Gastrocnemius medialis (tissue), 4 donors: ENCODE measurements around the gene ATG5. TPM values are rescaled to one million over a fixed set of nuclear protein-coding genes. Genes with fewer than 3 reads are reported as not detected.

Experiments
- ATAC-seq, 2 donors: fragments of 150-250 bp; one replicate each; pipeline ENCODE4 v1.9.1; 2016
- DNase-seq, 2 donors: peaks; one replicate each; pipeline ENCODE4 v3.0.0-alpha.2; 2019
- H3K27ac ChIP-seq, 4 donors: fragments of 200-600 bp; sonication (generic); 1 replicate in 1 of 4; 2 replicates in 3 of 4; pipeline ENCODE4 v1.5.1; 2016 to 2018; ENCODE audit warnings: mild to moderate bottlenecking in 2 of 4, moderate library complexity in 1 of 4
- H3K27me3 ChIP-seq, 3 donors: fragments of 200-600 bp; sonication (generic) in 2 of 3; 1 replicate in 1 of 3; 2 replicates in 2 of 3; pipeline versions ENCODE4 v1.5.1 to v1.6.0; 2016 to 2019; ENCODE audit warnings: mild to moderate bottlenecking in 1 of 3, moderate library complexity in 1 of 3
- H3K36me3 ChIP-seq, 2 donors: fragments of 200-600 bp; sonication (generic) in 1 of 2; one replicate each; pipeline ENCODE4 v1.5.1; 2017 to 2018
- H3K4me1 ChIP-seq, 2 donors: fragments of 200-600 bp; sonication (generic) in 1 of 2; one replicate each; pipeline ENCODE4 v1.5.1; 2016 to 2017; ENCODE audit warnings: mild to moderate bottlenecking in 2 of 2
- H3K4me3 ChIP-seq, 4 donors: fragments of 200-600 bp; sonication (generic) in 3 of 4; 1 replicate in 1 of 4; 2 replicates in 3 of 4; pipeline ENCODE4 v1.5.1; 2016 to 2019; ENCODE audit warnings: mild to moderate bottlenecking in 2 of 4
- H3K9me3 ChIP-seq, 3 donors: fragments of 200-600 bp; sonication (generic) in 2 of 3; 1 replicate in 1 of 3; 2 replicates in 2 of 3; pipeline ENCODE4 v1.5.1; 2016 to 2019
- POLR2A ChIP-seq, 2 donors: fragments of 450-650 bp; IDR thresholded peaks; one replicate each; pipeline ENCODE4 v1.6.1; 2017; ENCODE audit warnings: antibody characterized with exemption in 2 of 2, mild to moderate bottlenecking in 2 of 2, moderate library complexity in 2 of 2
- in situ Hi-C, 4 donors: fragments of 200-750 bp; cut with MboI; loops; one replicate each; pipeline versions ENCODE4 v1.15.0 to v1.8.0; 2017; ENCODE audit warnings: low sequenced_read_pairs in 4 of 4
- intact Hi-C: fragments of 100-400 bp; cut with DNase I; formaldehyde crosslinking; loops from one replicate; pipeline ENCODE4 v1.15.1; 2023; ENCODE audit warnings: low total_unique reads
- total RNA-seq, 4 donors: library from RNA; depleted of rRNA; stranded (reverse); fragments of >200 nt; gene quantifications; one replicate each; pipeline versions ENCODE4 v1.1.0 to v1.2.3, GENCODE V29; 2016
- TF ChIP-seq, protein P1 (sequence below), 5 experiments: fragments of 450-650 bp in 3 of 5; fragments of 200-600 bp in 2 of 5; sonication (generic) in 2 of 5; IDR thresholded peaks in 4 of 5; conservative IDR thresholded peaks in 1 of 5; 1 replicate in 4 of 5; 2 replicates in 1 of 5; pipeline ENCODE4 v1.5.1; 2016 to 2019; ENCODE audit warnings: antibody characterized with exemption in 5 of 5, mild to moderate bottlenecking in 3 of 5, moderate library complexity in 3 of 5

ATG5 gene
- total RNA-seq, 4 donors from 2014 or later = 18.9 to 22.3 (median 20.1) TPM

DNA sequence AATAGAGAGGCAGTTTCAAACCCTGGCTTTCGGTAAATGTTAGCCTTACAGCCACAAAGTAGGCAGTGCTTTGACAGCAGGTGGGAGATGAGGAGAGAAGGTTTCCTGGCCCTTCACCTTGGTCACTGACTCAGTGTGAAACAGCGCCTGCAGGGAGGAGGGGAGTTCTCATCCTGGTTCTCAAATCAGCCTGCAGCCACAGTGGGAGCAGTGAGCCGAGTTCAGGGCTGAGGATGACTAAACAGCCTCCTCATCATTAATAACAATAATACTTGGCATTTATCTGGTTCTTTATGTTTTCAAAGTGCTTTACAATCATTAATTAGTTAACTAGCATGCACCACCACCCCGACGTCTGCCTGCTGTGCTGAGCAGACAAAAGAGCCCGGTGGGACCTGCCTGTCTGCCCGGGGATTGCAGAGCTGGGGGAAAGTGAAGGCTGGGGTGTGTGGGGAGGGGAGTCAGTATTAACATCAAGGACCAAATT, 179.8 kb downstream of the ATG5 start:
- DNase-seq = no peak
- in situ Hi-C loops (no loop called here), intact Hi-C loops (no loop called here)
- no peak overlapping the region for H3K27ac ChIP-seq
- TF ChIP-seq POLR2A (IDR thresholded peaks at IDR 0.05) = no peak
- TF ChIP-seq, protein P1, sequence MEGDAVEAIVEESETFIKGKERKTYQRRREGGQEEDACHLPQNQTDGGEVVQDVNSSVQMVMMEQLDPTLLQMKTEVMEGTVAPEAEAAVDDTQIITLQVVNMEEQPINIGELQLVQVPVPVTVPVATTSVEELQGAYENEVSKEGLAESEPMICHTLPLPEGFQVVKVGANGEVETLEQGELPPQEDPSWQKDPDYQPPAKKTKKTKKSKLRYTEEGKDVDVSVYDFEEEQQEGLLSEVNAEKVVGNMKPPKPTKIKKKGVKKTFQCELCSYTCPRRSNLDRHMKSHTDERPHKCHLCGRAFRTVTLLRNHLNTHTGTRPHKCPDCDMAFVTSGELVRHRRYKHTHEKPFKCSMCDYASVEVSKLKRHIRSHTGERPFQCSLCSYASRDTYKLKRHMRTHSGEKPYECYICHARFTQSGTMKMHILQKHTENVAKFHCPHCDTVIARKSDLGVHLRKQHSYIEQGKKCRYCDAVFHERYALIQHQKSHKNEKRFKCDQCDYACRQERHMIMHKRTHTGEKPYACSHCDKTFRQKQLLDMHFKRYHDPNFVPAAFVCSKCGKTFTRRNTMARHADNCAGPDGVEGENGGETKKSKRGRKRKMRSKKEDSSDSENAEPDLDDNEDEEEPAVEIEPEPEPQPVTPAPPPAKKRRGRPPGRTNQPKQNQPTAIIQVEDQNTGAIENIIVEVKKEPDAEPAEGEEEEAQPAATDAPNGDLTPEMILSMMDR (IDR thresholded peaks at IDR 0.05 in 4 of 5, conservative IDR thresholded peaks at IDR 0.05 in 1 of 5) = no peak
- H3K4me3 ChIP-seq = no peak overlapping the region
- no peaks in the 10 kb centered on the region for H3K9me3 ChIP-seq
- peaks cover 0 to 11% of the 10 kb centered on the region in 2 donors for H3K4me1 ChIP-seq
- ATAC-seq = no peak
- H3K36me3 ChIP-seq = no peaks in the 10 kb centered on the region
- H3K27me3 ChIP-seq = no peaks in the 10 kb centered on the region

DNA sequence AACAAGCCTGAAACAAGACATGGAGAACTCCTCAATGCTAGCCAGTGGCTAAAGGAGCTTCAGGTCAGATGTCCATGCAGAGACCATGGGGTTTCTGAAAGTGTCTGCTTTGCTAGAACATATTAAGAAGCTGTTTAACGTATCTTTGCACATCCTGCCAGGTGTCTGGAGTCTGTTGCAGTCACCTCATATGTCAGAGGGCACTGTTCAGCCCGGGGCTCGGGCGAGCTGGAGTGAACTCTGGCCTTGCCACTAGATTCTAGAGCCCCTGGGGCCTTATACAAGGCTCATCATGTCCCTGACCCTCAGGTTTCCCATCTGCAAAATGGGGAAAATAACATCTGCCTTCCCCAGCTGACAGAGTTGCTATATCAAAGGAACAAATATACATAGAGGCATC, 180.4 kb downstream of the ATG5 start:
- ATAC-seq (no peak), DNase-seq (no peak)
- H3K4me3 ChIP-seq = no peak overlapping the region
- intact Hi-C loops = no loop called here
- no peaks in the 10 kb centered on the region for H3K36me3 ChIP-seq
- H3K27ac ChIP-seq = no peak overlapping the region
- peaks cover 0 to 11% of the 10 kb centered on the region in 2 donors for H3K4me1 ChIP-seq
- H3K27me3 ChIP-seq = no peaks in the 10 kb centered on the region
- no peak for TF ChIP-seq POLR2A (IDR thresholded peaks at IDR 0.05)
- TF ChIP-seq, protein P1 (IDR thresholded peaks at IDR 0.05 in 4 of 5, conservative IDR thresholded peaks at IDR 0.05 in 1 of 5) = no peak
- in situ Hi-C loops = no loop called here
- H3K9me3 ChIP-seq = no peaks in the 10 kb centered on the region

DNA sequence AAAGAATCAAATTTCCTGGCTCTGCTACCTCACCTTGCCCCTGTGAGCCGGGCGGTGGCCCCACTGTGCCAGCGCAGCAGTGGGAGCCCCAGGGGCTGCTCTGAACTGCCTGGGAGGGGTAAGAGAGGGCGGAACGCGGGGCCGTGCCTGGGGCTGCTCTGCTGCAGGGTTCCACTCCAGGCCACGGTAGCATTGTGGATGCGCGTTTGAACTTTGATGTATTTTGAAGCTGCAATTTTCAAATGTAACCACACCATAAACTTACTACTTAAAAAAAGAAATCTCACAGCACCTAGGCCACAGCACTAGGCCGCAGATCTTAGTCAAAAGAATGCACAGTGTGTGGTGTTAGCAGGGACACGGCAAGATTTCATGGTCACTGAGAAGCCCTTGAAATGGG, 181.9 kb downstream of the ATG5 start:
- intact Hi-C loops = no loop called here
- no peaks in the 10 kb centered on the region for H3K9me3 ChIP-seq
- in situ Hi-C loops = no loop called here
- DNase-seq (no peak), ATAC-seq (no peak)
- peaks cover 0 to 11% of the 10 kb centered on the region in 2 donors for H3K4me1 ChIP-seq
- H3K36me3 ChIP-seq = no peaks in the 10 kb centered on the region
- H3K27me3 ChIP-seq = no peaks in the 10 kb centered on the region
- no peak overlapping the region for H3K4me3 ChIP-seq
- TF ChIP-seq, protein P1 (IDR thresholded peaks at IDR 0.05 in 4 of 5, conservative IDR thresholded peaks at IDR 0.05 in 1 of 5) = no peak
- no peak overlapping the region for H3K27ac ChIP-seq

DNA sequence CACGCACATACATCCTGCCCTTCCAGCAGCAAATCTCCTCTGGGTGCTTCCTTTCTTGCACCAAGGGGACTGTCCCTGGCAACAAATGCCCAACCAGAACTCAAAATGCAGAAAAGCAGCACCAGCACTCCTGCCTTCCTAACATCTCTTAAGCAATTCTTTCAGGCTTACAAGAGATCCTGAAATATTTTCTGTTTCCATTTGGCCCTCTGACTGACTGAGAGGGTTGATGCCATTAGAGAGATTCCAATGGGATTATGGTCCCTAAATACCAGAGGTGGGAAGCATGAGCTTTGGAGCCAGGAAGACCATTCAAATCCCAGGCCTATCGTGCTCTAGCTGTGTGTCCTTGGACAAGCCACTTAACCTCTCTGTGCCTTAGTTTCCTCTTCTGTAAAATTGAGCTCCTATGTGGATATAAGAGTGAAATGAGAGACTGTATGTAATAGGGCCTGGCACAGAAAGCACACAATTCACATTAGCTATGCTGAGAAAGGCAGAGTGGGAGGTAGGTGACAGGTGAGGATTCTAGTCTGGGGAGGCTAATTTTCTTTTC, 182.6 kb downstream of the ATG5 start:
- ATAC-seq = no peak
- in situ Hi-C loops = no loop called here
- no peak overlapping the region for H3K4me3 ChIP-seq
- TF ChIP-seq POLR2A (IDR thresholded peaks at IDR 0.05) = no peak
- TF ChIP-seq, protein P1 (IDR thresholded peaks at IDR 0.05 in 4 of 5, conservative IDR thresholded peaks at IDR 0.05 in 1 of 5) = no peak
- intact Hi-C loops = no loop called here
- no peaks in the 10 kb centered on the region for H3K36me3 ChIP-seq
- no peak overlapping the region for H3K27ac ChIP-seq
- no peaks in the 10 kb centered on the region for H3K27me3 ChIP-seq
- no peak for DNase-seq
- H3K4me1 ChIP-seq = peaks cover 0 to 11% of the 10 kb centered on the region in 2 donors
- no peaks in the 10 kb centered on the region for H3K9me3 ChIP-seq
